ENCODE results near the gene CREB1. TPM values are rescaled to one million over a fixed set of nuclear protein-coding genes. Genes with fewer than 3 reads are reported as not detected.

The CREB1 gene
- total and polyA plus RNA-seq, 2 donors (not counting 3 experiments of a cell fraction or from before 2014, with no cell fraction given), result 31.0 to 71.1 TPM

GRCh38 chr2:207501802-207502576 lies 27.8 kb upstream of the CREB1 start:
- TF ChIP-seq, protein P1, sequence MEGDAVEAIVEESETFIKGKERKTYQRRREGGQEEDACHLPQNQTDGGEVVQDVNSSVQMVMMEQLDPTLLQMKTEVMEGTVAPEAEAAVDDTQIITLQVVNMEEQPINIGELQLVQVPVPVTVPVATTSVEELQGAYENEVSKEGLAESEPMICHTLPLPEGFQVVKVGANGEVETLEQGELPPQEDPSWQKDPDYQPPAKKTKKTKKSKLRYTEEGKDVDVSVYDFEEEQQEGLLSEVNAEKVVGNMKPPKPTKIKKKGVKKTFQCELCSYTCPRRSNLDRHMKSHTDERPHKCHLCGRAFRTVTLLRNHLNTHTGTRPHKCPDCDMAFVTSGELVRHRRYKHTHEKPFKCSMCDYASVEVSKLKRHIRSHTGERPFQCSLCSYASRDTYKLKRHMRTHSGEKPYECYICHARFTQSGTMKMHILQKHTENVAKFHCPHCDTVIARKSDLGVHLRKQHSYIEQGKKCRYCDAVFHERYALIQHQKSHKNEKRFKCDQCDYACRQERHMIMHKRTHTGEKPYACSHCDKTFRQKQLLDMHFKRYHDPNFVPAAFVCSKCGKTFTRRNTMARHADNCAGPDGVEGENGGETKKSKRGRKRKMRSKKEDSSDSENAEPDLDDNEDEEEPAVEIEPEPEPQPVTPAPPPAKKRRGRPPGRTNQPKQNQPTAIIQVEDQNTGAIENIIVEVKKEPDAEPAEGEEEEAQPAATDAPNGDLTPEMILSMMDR (IDR thresholded peaks at IDR 0.05; ENCODE audit: extremely low read depth in 1 of 2, insufficient read depth in 1 of 2, low read depth in 1 of 2, low read length in 2 of 2), result no peak
- TF ChIP-seq GATA2 (IDR thresholded peaks at IDR 0.05; ENCODE audit: insufficient read depth, insufficient read length, low read depth, low read length) (no peak), POLR2A (IDR thresholded peaks at IDR 0.05; ENCODE audit: low read depth, low read length) (no peak)
- Histone ChIP-seq H2AFZ (ENCODE audit: low read depth, low read length) (no peak overlapping the region), H3K27me3 (ENCODE audit: control insufficient read depth in 2 of 2, insufficient read depth in 2 of 2, low read length in 2 of 2) (no peaks in the 10 kb centered on the region), H3K9ac (replicated peaks; ENCODE audit: extremely low read depth, insufficient read depth, low read length) (no peak overlapping the region), H3K36me3 (ENCODE audit: control insufficient read depth in 2 of 2, extremely low read depth in 1 of 2, insufficient read depth in 2 of 2, low read length in 2 of 2) (no peaks in the 10 kb centered on the region), H3K4me1 (ENCODE audit: control insufficient read depth, extremely low read depth, insufficient read depth, low read length) (peaks cover 11% of the 10 kb centered on the region), H3K79me2 (ENCODE audit: control insufficient read depth, insufficient read depth, low read length) (no peaks in the 10 kb centered on the region), H3K9me1 (replicated peaks; ENCODE audit: control insufficient read depth, extremely low read depth, insufficient read depth, low read length) (no peaks in the 10 kb centered on the region), H3K27ac (ENCODE audit: insufficient read depth, low read depth, low read length) (no peak overlapping the region), H4K20me1 (replicated peaks; ENCODE audit: control insufficient read depth, extremely low read depth, insufficient read depth, low read length) (no peaks in the 10 kb centered on the region), H3K4me2 (ENCODE audit: insufficient read depth, low read length) (no peak overlapping the region), H3K4me3 (replicated peaks in 1 of 3; ENCODE audit: insufficient read depth in 1 of 3, low read depth in 1 of 3, low read length in 3 of 3) (no peak overlapping the region), H3K9me3 (replicated peaks; ENCODE audit: control insufficient read depth, insufficient read depth, low read length) (no peaks in the 10 kb centered on the region)
- intact Hi-C loops (cut with micrococcal nuclease) (no loop called here), dilution Hi-C loops (cut with MboI; ENCODE audit: extremely low pct_ligation_motif_present, low sequenced_read_pairs) (no loop called here)
- FAIRE-seq (no peak), DNase-seq (ENCODE audit: low read depth, low spot score) (no peak)
- ChIA-PET CTCF (interaction anchor here (2.3 kb wide), 1 partner anchor 16 kb away, joined by 7 read pairs; no protein-coding TSS in a partner anchor), POLR2A (no interaction called here)
- BruUV-seq (replicated peaks), result no TSS peak

DNA sequence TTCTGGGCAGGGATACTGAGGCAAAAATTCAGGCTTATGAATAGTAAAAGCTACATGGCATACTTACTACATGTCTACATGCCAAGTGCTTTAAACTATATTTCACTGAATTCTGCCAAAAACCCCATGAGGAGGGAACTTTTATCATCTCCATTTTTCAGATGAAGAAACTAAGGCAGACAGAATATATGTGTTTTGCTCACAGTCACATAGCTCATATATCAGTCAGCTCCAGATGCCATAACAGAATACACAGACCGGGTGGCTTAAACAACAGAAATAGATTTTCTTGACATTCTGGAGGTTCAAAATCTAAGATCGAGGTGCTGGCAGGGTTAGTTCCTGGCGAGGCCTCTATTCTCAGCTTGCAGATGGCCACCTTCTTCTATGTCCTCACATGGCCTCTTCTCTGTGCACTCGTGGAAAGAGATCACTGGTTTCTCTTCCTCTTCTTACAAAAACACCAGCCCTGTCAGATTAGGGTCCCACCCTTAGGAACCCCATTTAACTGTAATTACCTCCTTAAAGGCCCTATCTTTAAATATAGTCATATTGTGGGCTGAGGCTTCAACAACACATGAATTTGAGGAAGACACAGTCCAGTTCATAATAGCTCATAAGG lies 27.1 kb upstream of the CREB1 start:
- dilution Hi-C loops (cut with MboI; ENCODE audit: extremely low pct_ligation_motif_present, low sequenced_read_pairs), result no loop called here
- ChIA-PET POLR2A (no interaction called here), CTCF (interaction anchor here (2.3 kb wide), 1 partner anchor 16 kb away, joined by 7 read pairs; no protein-coding TSS in a partner anchor)
- Histone ChIP-seq H3K27me3 (ENCODE audit: control insufficient read depth in 2 of 2, insufficient read depth in 2 of 2, low read length in 2 of 2) (no peaks in the 10 kb centered on the region), H3K9me3 (replicated peaks; ENCODE audit: control insufficient read depth, insufficient read depth, low read length) (no peaks in the 10 kb centered on the region), H3K79me2 (ENCODE audit: control insufficient read depth, insufficient read depth, low read length) (no peaks in the 10 kb centered on the region), H3K4me1 (ENCODE audit: control insufficient read depth, extremely low read depth, insufficient read depth, low read length) (peaks cover 11% of the 10 kb centered on the region), H3K4me3 (replicated peaks in 1 of 3; ENCODE audit: insufficient read depth in 1 of 3, low read depth in 1 of 3, low read length in 3 of 3) (no peak overlapping the region), H2AFZ (ENCODE audit: low read depth, low read length) (no peak overlapping the region), H4K20me1 (replicated peaks; ENCODE audit: control insufficient read depth, extremely low read depth, insufficient read depth, low read length) (no peaks in the 10 kb centered on the region), H3K9me1 (replicated peaks; ENCODE audit: control insufficient read depth, extremely low read depth, insufficient read depth, low read length) (no peaks in the 10 kb centered on the region), H3K27ac (ENCODE audit: insufficient read depth, low read depth, low read length) (no peak overlapping the region), H3K9ac (replicated peaks; ENCODE audit: extremely low read depth, insufficient read depth, low read length) (no peak overlapping the region), H3K4me2 (ENCODE audit: insufficient read depth, low read length) (no peak overlapping the region), H3K36me3 (ENCODE audit: control insufficient read depth in 2 of 2, extremely low read depth in 1 of 2, insufficient read depth in 2 of 2, low read length in 2 of 2) (no peaks in the 10 kb centered on the region)
- BruUV-seq (replicated peaks), result no TSS peak
- no peak for DNase-seq (ENCODE audit: low read depth, low spot score)
- no peak for FAIRE-seq
- intact Hi-C loops (cut with micrococcal nuclease), result no loop called here
- TF ChIP-seq MYC (IDR thresholded peaks at IDR 0.05; ENCODE audit: low read depth, low read length) (no peak), POLR2A (IDR thresholded peaks at IDR 0.05; ENCODE audit: low read depth, low read length) (no peak), FOS (IDR thresholded peaks at IDR 0.05; ENCODE audit: borderline replicate concordance, insufficient read depth, low read length) (no peak), POLR2AphosphoS5 (IDR thresholded peaks at IDR 0.05; ENCODE audit: insufficient read depth, low read depth, low read length) (no peak), JUN (IDR thresholded peaks at IDR 0.05; ENCODE audit: borderline replicate concordance, insufficient read depth, insufficient read length, low read depth) (no peak), GATA2 (IDR thresholded peaks at IDR 0.05; ENCODE audit: insufficient read depth, insufficient read length, low read depth, low read length) (no peak), EZH2 (IDR thresholded peaks at IDR 0.05; ENCODE audit: borderline replicate concordance, low read depth, low read length, severe bottlenecking) (no peak)
- TF ChIP-seq, protein P1 (IDR thresholded peaks at IDR 0.05; ENCODE audit: extremely low read depth in 1 of 2, insufficient read depth in 1 of 2, low read depth in 1 of 2, low read length in 2 of 2), result no peak
- TF ChIP-seq, protein P2, sequence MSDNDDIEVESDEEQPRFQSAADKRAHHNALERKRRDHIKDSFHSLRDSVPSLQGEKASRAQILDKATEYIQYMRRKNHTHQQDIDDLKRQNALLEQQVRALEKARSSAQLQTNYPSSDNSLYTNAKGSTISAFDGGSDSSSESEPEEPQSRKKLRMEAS (IDR thresholded peaks at IDR 0.05; ENCODE audit: insufficient read depth, insufficient read length), result no peak
